HPDE6-E6E7 (cell line): ENCODE data around the gene PACSIN3.

Experiments
- DNase-seq: peaks from one replicate; pipeline ENCODE4 v3.0.0; 2011; ENCODE audit warnings: missing footprints; ENCODE audit errors: extremely low spot score

PACSIN3 gene

GRCh38 chr11:47152953-47153950 is 33.0 kb downstream of the PACSIN3 start:
- DNase-seq: peak; percentile 84

- DNase-seq: no peak
Measured at GRCh38 chr11:47152126-47152952, 33.9 kb downstream of the PACSIN3 start.

- DNase-seq: no peak
Measured at GRCh38 chr11:47149782-47150181, 36.5 kb downstream of the PACSIN3 start.

GRCh38 chr11:47148903-47149531 is 37.2 kb downstream of the PACSIN3 start:
- DNase-seq: no peak

- DNase-seq: no peak
Measured at GRCh38 chr11:47148270-47148669, 38.0 kb downstream of the PACSIN3 start.

GRCh38 chr11:47147681-47148080 is 38.6 kb downstream of the PACSIN3 start:
- DNase-seq: no peak

- DNase-seq: no peak
Measured at GRCh38 chr11:47147250-47147649, 39.0 kb downstream of the PACSIN3 start.

- no peak for DNase-seq
Measured at GRCh38 chr11:47144541-47144940, 41.7 kb downstream of the PACSIN3 start.

- DNase-seq: no peak
Measured at GRCh38 chr11:47143322-47143721, 42.9 kb downstream of the PACSIN3 start.

- DNase-seq: no peak
Measured at GRCh38 chr11:47139878-47140277, 46.4 kb downstream of the PACSIN3 start.

- DNase-seq: no peak
Measured at GRCh38 chr11:47137476-47137875, 48.8 kb downstream of the PACSIN3 start.

- no peak for DNase-seq
Measured at GRCh38 chr11:47136921-47137320, 49.3 kb downstream of the PACSIN3 start.

GRCh38 chr11:47136327-47136726 is 49.9 kb downstream of the PACSIN3 start:
- DNase-seq: no peak

GRCh38 chr11:47132981-47133380 is 53.3 kb downstream of the PACSIN3 start:
- DNase-seq: no peak

GRCh38 chr11:47132490-47132889 is 53.7 kb downstream of the PACSIN3 start:
- no peak for DNase-seq

GRCh38 chr11:47131136-47131535 is 55.1 kb downstream of the PACSIN3 start:
- DNase-seq: no peak

GRCh38 chr11:47130543-47130942 is 55.7 kb downstream of the PACSIN3 start:
- no peak for DNase-seq
